ENCODE data around the gene NES. TPM values are rescaled to one million over a fixed set of nuclear protein-coding genes. Genes with fewer than 3 reads are reported as not detected.
A peak's percentile ranks its signal among the peaks of the same experiment; 100 is the strongest.

The NES gene
- total and polyA plus RNA-seq, 2 of the 8 experiments (the other 6 are each of a cell fraction or from before 2014, with no cell fraction given) = 13.3 to 135 TPM

DNA sequence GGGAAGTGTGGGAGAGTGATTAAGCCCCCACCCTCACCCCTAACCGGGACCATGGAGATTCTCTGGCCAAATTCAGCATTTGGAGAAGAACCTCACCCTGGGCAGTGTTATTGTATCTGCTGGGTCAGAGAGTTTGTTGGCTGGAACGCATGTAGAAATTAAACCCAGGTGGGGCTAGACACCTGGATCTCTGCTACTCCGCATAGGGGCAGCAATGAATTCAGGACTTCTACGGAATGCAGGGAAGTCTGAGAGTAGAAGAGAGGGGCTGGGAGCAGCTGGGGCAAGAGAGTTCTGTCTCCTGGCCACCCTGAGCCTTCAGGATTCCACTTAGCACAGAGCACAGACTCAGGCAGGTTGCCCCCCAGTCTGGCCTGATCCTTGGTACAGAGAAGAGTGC is 31.8 kb upstream of the NES start:
- Histone ChIP-seq H3K79me1 (ENCODE audit: low read depth, low read length) (no peaks in the 10 kb centered on the region), H3K23me2 (ENCODE audit: low read depth, low read length) (peaks cover 31% of the 10 kb centered on the region; the same call in 1 of the 2 replicates), H3K56ac (replicated peaks; ENCODE audit: insufficient read length, low read depth, low read length) (no peak overlapping the region), H4K91ac (replicated peaks; ENCODE audit: insufficient read length, low read length) (peak overlapping the region; percentile 61), H3K9me3 (ENCODE audit: insufficient read depth in 2 of 2, low read depth in 1 of 2, low read length in 1 of 2) (no peaks in the 10 kb centered on the region), H4K20me1 (replicated peaks in 1 of 2; ENCODE audit: control insufficient read depth in 1 of 2, insufficient read depth in 2 of 2, low read length in 2 of 2) (peaks cover 0 to 2% of the 10 kb centered on the region in 2 experiments), H3K4me1 (replicated peaks in 1 of 4; ENCODE audit: control insufficient read depth in 3 of 4, insufficient read depth in 4 of 4, low read length in 3 of 4) (peaks cover 19 to 56% (median 40%) of the 10 kb centered on the region in 4 experiments), H3K14ac (ENCODE audit: insufficient read length) (no peak overlapping the region), H3K27me3 (replicated peaks in 1 of 4; ENCODE audit: control insufficient read depth in 3 of 4, extremely low read depth in 1 of 4, insufficient read depth in 3 of 4, low read length in 3 of 4) (peaks cover 0 to 13% (median 6%) of the 10 kb centered on the region in 4 experiments; a peak in 4 of 7 replicates), H2BK12ac (ENCODE audit: low read depth, low read length) (peak overlapping the region; percentile 90), H3K79me2 (ENCODE audit: control insufficient read depth in 1 of 2, insufficient read depth in 2 of 2, low read length in 2 of 2) (peaks cover 2 to 10% of the 10 kb centered on the region in 2 experiments; a peak in 1 of 4 replicates), H2BK5ac (ENCODE audit: low read depth, low read length) (peak overlapping the region; percentile 68; the same call in 1 of the 2 replicates), H3K4ac (replicated peaks; ENCODE audit: insufficient read length, low read depth, low read length) (no peak overlapping the region), H2AFZ (ENCODE audit: low read length) (no peak overlapping the region), H3K9ac (replicated peaks in 1 of 4; ENCODE audit: extremely low read depth in 1 of 4, low read depth in 3 of 4, low read length in 3 of 4) (no peak overlapping the region), H3K4me3 (ENCODE audit: extremely low read depth in 1 of 4, insufficient read depth in 2 of 4, low read depth in 3 of 4, low read length in 4 of 4) (peak overlapping the region in 3 of 4 experiments; percentile 21 to 80 (median 29); a peak in 5 of 8 replicates), H3K18ac (ENCODE audit: extremely low read depth, low read length) (peak overlapping the region; percentile 98), H3K27ac (ENCODE audit: low read depth, low read length) (peak overlapping the region; percentile 52; the same call in 1 of the 2 replicates), H3K36me3 (ENCODE audit: control insufficient read depth in 2 of 4, insufficient read depth in 4 of 4, low read length in 3 of 4) (no peaks in the 10 kb centered on the region), H2AK5ac (ENCODE audit: low read depth, low read length) (peak overlapping the region; percentile 26; the same call in 1 of the 2 replicates), H4K8ac (ENCODE audit: extremely low read depth, insufficient read depth, low read length) (no peak overlapping the region), H4K5ac (ENCODE audit: insufficient read length, low read depth, low read length) (peak overlapping the region; percentile 20), H3K4me2 (ENCODE audit: insufficient read depth in 1 of 2, low read depth in 2 of 2, low read length in 2 of 2) (peak overlapping the region; percentile 77 to 94), H2BK20ac (ENCODE audit: low read length) (peak overlapping the region; percentile 8), H2BK120ac (replicated peaks; ENCODE audit: low read depth, low read length) (peak overlapping the region; percentile 19), H2BK15ac (ENCODE audit: low read length) (peak overlapping the region; percentile 97), H3K23ac (ENCODE audit: insufficient read length) (no peak overlapping the region)
- WGBS, 2 experiments (ENCODE audit: extremely low coverage in 1 of 2, insufficient coverage in 1 of 2, insufficient read length in 1 of 2, insufficient replicate concordance in 2 of 2, low coverage in 1 of 2, low lambda C conversion rate in 2 of 2, missing lambda C conversion rate in 1 of 2) = 57% methylated on average over 4 of the region's 4 CpGs; no CpG with 5 or more reads in 1 of the 2 experiments
- DNase-seq (ENCODE audit: low read depth in 1 of 2, low spot score in 2 of 2) = no peak
- no peak for FAIRE-seq
- ChIA-PET POLR2A (ENCODE audit: partially characterized antibody) (interaction anchor here (0.9 to 16.9 kb wide), 12 partner anchors 10 to 215 kb away, joined by 3 to 530 read pairs (median 10); partner anchors contain the start of genes HDGF, ISG20L2, METTL25B and MRPL24), CTCF (ENCODE audit: partially characterized antibody) (interaction anchor here (1.0 to 66.0 kb wide), 7 partner anchors 4 to 182 kb away, joined by 3 to 4284 read pairs (median 18); partner anchors contain the start of genes CRABP2, ISG20L2, METTL25B and MRPL24)
- TF ChIP-seq NRF1 (IDR thresholded peaks at IDR 0.05; ENCODE audit: low read depth, low read length) = no peak
- TF ChIP-seq RFX5 (IDR thresholded peaks at IDR 0.05; ENCODE audit: borderline replicate concordance, low read depth, low read length) = no peak
- TF ChIP-seq CTBP2 (IDR thresholded peaks at IDR 0.05; ENCODE audit: borderline replicate concordance, insufficient read depth, insufficient read length, low read length) = no peak
- no peak for TF ChIP-seq ASH2L (IDR thresholded peaks at IDR 0.05; ENCODE audit: low read length)
- no peak for TF ChIP-seq EZH2 (IDR thresholded peaks at IDR 0.05; ENCODE audit: low read depth, low read length, severe bottlenecking)
- no peak for TF ChIP-seq KDM5A (IDR thresholded peaks at IDR 0.05; ENCODE audit: low read length)
